BJ (cell line): ENCODE measurements around the gene NHLRC4. TPM values are rescaled to one million over a fixed set of nuclear protein-coding genes. Genes with fewer than 3 reads are reported as not detected.
A peak's percentile ranks its signal among the peaks of the same experiment; 100 is the strongest.

Source experiments
- CTCF ChIA-PET: fragments of 350-600 bp; formaldehyde crosslinking; extraction: SDS; loops from one replicate; lab custom pipeline; 2021; ENCODE audit warnings: antibody characterized with exemption, inconsistent platforms; lab: Yijun Ruan, JAX
- POLR2A ChIA-PET: fragments of 300-600 bp; sonication (Branson Sonifier 250); formaldehyde crosslinking; extraction: SDS; loops from one replicate; lab custom pipeline; 2021; ENCODE audit warnings: antibody characterized with exemption; lab: Charles Lee
- DNase-seq: peaks from one replicate; pipeline ENCODE4 v3.0.0-alpha.2; 2011; ENCODE audit warnings: low read depth
- H3K27me3 ChIP-seq: 2 replicates; pipeline ENCODE4 v1.6.0; 2011; ENCODE audit warnings: low read length; ENCODE audit not compliant: control insufficient read depth, insufficient read depth
- H3K36me3 ChIP-seq: 2 replicates; pipeline ENCODE4 v1.5.1; 2011; ENCODE audit warnings: low read length; ENCODE audit not compliant: control insufficient read depth, insufficient read depth
- H3K4me3 ChIP-seq: 2 replicates; pipeline ENCODE4 v1.5.1; 2011; ENCODE audit warnings: low read depth, mild to moderate bottlenecking, control low read depth, low read length
- CTCF ChIP-seq: IDR thresholded peaks from 2 replicates; pipeline ENCODE4 v1.5.1; 2011; ENCODE audit warnings: low read depth, mild to moderate bottlenecking, control low read depth, inconsistent platforms, low read length, moderate library complexity; ENCODE audit not compliant: insufficient read depth
- polyA plus RNA-seq: library from polyadenylated mRNA; depleted of rRNA; stranded (reverse); fragments of >200 nt; gene quantifications from 2 replicates; pipeline ENCODE4 v1.2.3, GENCODE V29; 2011

NHLRC4 gene
- polyA plus RNA-seq, 1 experiment = 0.66 TPM

GRCh38 chr16:609316-609715 is 42.5 kb downstream of the NHLRC4 start:
- POLR2A ChIA-PET = no interaction called here
- no peaks in the 10 kb centered on the region for H3K27me3 ChIP-seq

GRCh38 chr16:609984-610383 is 43.2 kb downstream of the NHLRC4 start:
- Histone ChIP-seq H3K4me3 (no peak overlapping the region), H3K36me3 (peaks cover 1% of the 10 kb centered on the region; the same call in 1 of the 2 replicates), H3K27me3 (no peaks in the 10 kb centered on the region)
- POLR2A ChIA-PET = no interaction called here
- DNase-seq = no peak
- TF ChIP-seq CTCF = no peak
- CTCF ChIA-PET = interaction anchor here (1.0 kb wide), 1 partner anchor 17 kb away, joined by 3 read pairs; no protein-coding TSS in a partner anchor

More at GRCh38 chr16:609316-609715, 42.5 kb downstream of the NHLRC4 start:
- CTCF ChIA-PET = interaction anchor here (0.6 to 1.0 kb wide), 2 partner anchors 17 to 209 kb away, joined by 3 read pairs; no protein-coding TSS in a partner anchor
- DNase-seq = no peak
- Histone ChIP-seq H3K36me3 (peaks cover 1% of the 10 kb centered on the region; the same call in 1 of the 2 replicates), H3K4me3 (no peak overlapping the region)
- TF ChIP-seq CTCF = no peak

- POLR2A ChIA-PET = no interaction called here
- no peak for DNase-seq
- Histone ChIP-seq H3K36me3 (peaks cover 1% of the 10 kb centered on the region; the same call in 1 of the 2 replicates), H3K4me3 (no peak overlapping the region), H3K27me3 (no peaks in the 10 kb centered on the region)
- CTCF ChIA-PET = no interaction called here
- TF ChIP-seq CTCF = peak; percentile 54
These were observed 43.9 kb downstream of the NHLRC4 start for GRCh38 chr16:610513-611381.

GRCh38 chr16:615122-615521 is 48.3 kb downstream of the NHLRC4 start:
- H3K4me3 ChIP-seq = no peak overlapping the region
- no peak for TF ChIP-seq CTCF
- CTCF ChIA-PET = no interaction called here
- peaks cover 1% of the 10 kb centered on the region; the same call in 1 of the 2 replicates for H3K36me3 ChIP-seq
- POLR2A ChIA-PET = no interaction called here
- H3K27me3 ChIP-seq = no peaks in the 10 kb centered on the region
- DNase-seq = no peak

GRCh38 chr16:616733-617586 is 50.2 kb downstream of the NHLRC4 start:
- ChIA-PET POLR2A (no interaction called here), CTCF (no interaction called here)
- peaks cover 1% of the 10 kb centered on the region; the same call in 1 of the 2 replicates for H3K36me3 ChIP-seq
- no peak for TF ChIP-seq CTCF
- no peaks in the 10 kb centered on the region for H3K27me3 ChIP-seq
- no peak for DNase-seq
- no peak overlapping the region for H3K4me3 ChIP-seq
